Lower leg skin (tissue), 4 donors: ENCODE data around the gene CXCL14. TPM values are rescaled to one million over a fixed set of nuclear protein-coding genes. Genes with fewer than 3 reads are reported as not detected.

Source experiments
- DNase-seq, 2 donors: peaks; one replicate each; pipeline ENCODE4 v3.0.0-alpha.2; 2019; ENCODE audit warnings: low spot score in 2 of 2
- H3K4me3 ChIP-seq: fragments of 200-600 bp; sonication (generic); 2 replicates; pipeline ENCODE4 v1.5.1; 2017; ENCODE audit warnings: mild to moderate bottlenecking, low read depth; ENCODE audit not compliant: poor library complexity, severe bottlenecking
- POLR2A ChIP-seq, 2 donors: fragments of 450-650 bp; IDR thresholded peaks; one replicate each; pipeline ENCODE4 v1.6.1; 2016 to 2017; ENCODE audit warnings: antibody characterized with exemption in 2 of 2, mild to moderate bottlenecking in 1 of 2, moderate library complexity in 1 of 2
- WGBS, 2 donors: methylation state at CpG; one replicate each; pipeline ENCODE4 v1.1.5; 2018; 5-methylcytosine and 5-hydroxymethylcytosine counted together
- intact Hi-C: fragments of 100-400 bp; cut with DNase I; formaldehyde crosslinking; loops from one replicate; pipeline ENCODE4 v1.15.0; 2023; ENCODE audit warnings: low total_unique reads
- total RNA-seq, 4 donors: library from RNA; depleted of rRNA; stranded (reverse); fragments of >200 nt; gene quantifications; one replicate each; pipeline ENCODE4 v1.1.0, GENCODE V29; 2016
- TF ChIP-seq, protein P1 (sequence below), 3 donors: fragments of 450-650 bp; IDR thresholded peaks; one replicate each; pipeline ENCODE4 v1.5.1; 2016; ENCODE audit warnings: antibody characterized with exemption in 3 of 3, mild to moderate bottlenecking in 3 of 3, moderate library complexity in 2 of 3

The CXCL14 gene, protein sequence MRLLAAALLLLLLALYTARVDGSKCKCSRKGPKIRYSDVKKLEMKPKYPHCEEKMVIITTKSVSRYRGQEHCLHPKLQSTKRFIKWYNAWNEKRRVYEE
- 100 to 1,000 TPM; 157 to 344 (median 251) TPM for total RNA-seq

DNA sequence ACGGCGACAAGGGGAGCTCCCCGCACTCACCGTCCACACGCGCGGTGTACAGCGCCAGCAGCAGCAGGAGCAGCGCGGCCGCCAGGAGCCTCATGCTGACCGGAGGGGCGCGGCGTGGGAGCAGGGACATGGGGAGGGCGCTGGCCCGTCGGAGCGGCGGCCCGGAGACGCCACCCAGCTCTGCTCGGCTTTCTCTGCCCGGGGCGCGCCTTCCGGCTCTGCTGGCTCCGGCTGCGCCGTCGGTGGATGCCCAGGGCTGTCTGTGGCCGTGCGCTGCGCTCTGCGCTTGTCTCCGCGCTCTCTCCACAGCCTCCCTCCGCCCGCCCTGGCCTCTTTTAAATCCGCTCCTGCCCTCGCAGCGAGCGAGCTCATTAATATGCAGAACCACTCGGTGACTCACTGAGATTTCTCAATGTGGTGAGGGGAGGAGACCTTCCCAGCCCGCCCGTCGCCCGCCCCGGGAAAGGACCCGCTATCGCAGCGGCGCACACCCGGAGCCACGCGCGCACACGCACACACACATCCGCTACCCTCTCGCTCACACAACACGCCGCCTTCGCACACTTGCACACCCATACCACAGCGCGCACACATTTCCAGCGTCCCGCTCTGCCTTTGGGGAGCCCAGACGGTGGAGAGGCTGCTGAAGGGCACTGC is at the start of gene CXCL14:
Gene CXCL14, minus strand, starts transcription at position 307 of the 657 bp plus-strand sequence. Its CDS starts 213 bp downstream, at position 94.
- 1 to 2% methylated on average over 51 to 62 of the region's 68 CpGs for WGBS, 2 donors
- H3K4me3 ChIP-seq: peak within 1 kb of the TSS; percentile 31
- TF ChIP-seq, protein P1, sequence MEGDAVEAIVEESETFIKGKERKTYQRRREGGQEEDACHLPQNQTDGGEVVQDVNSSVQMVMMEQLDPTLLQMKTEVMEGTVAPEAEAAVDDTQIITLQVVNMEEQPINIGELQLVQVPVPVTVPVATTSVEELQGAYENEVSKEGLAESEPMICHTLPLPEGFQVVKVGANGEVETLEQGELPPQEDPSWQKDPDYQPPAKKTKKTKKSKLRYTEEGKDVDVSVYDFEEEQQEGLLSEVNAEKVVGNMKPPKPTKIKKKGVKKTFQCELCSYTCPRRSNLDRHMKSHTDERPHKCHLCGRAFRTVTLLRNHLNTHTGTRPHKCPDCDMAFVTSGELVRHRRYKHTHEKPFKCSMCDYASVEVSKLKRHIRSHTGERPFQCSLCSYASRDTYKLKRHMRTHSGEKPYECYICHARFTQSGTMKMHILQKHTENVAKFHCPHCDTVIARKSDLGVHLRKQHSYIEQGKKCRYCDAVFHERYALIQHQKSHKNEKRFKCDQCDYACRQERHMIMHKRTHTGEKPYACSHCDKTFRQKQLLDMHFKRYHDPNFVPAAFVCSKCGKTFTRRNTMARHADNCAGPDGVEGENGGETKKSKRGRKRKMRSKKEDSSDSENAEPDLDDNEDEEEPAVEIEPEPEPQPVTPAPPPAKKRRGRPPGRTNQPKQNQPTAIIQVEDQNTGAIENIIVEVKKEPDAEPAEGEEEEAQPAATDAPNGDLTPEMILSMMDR (IDR thresholded peaks at IDR 0.05): no peak
- no peak for TF ChIP-seq POLR2A (IDR thresholded peaks at IDR 0.05)
- peak; percentile 84 to 95 for DNase-seq
- intact Hi-C loops: no loop called here

DNA sequence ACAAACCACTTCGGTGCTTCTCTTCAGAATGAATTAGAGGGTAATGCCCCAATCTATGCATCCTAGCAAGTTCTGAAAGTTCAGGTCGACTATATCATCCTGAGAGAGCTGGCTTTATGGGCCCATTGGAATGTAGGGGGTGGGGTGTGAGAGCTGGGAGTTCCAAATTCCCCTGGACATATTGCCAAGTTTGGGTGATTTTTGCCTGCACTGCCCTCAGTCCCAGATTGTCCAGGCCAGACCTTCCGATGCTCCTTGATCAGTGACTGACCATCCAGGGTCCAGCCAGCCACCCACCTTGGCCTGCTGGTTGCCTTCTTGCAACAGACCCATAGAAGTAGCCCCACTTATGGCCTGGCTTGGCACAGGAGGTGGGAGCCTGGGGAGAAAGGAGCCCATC is 47.8 kb upstream of the CXCL14 start:
- TF ChIP-seq, protein P1 (IDR thresholded peaks at IDR 0.05): no peak
- no peak for TF ChIP-seq POLR2A (IDR thresholded peaks at IDR 0.05)
- intact Hi-C loops: no loop called here
- 43 to 67% methylated on average over 3 of the region's 3 CpGs for WGBS, 2 donors
- no peak overlapping the region for H3K4me3 ChIP-seq
- peak in 1 of 2 donors; percentile 12 for DNase-seq

DNA sequence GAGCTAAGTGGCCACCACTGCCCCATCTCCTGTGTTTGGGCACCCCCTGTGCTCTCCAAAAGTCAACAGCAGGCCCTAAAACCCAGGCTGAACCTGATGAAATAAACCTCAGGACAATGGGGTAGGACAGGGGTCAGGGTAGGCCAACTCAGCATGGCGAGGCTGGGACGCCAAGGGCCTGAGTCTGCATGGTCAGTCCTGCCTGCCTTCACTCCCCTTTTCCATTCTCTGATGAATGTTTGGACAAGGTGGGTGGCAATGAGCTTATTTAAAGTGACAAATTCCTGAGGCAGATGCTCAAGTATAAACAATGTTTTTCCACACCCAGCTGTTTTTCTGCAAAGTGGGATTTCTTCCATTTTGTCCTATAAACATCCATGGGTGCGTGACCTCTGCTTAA is 47.2 kb upstream of the CXCL14 start:
- intact Hi-C loops: no loop called here
- no peak overlapping the region for H3K4me3 ChIP-seq
- WGBS, 2 donors: 60 to 78% methylated on average over 3 of the region's 3 CpGs
- no peak for TF ChIP-seq POLR2A (IDR thresholded peaks at IDR 0.05)
- TF ChIP-seq, protein P1 (IDR thresholded peaks at IDR 0.05): no peak
- DNase-seq: peak in 1 of 2 donors; percentile 15

DNA sequence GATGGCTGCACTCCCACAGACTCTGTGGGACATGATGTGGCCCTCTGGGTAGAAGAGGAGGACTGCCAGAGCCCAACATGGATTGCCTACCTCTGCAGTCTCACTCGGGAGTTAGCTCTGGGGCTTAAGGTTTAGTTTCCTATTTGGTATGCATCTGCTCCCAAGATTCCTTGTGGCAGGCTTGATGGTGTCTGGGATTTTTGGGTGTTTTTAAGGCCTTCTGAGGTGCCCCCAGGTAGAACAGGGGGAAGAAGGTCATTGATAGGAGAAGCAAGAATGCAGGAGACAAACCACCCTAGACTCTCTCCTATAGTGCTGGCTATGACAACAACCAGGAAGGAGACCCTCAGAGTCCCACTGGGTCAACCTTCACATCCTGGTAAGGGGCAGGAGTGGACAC is 46.7 kb upstream of the CXCL14 start:
- peak in 1 of 2 donors; percentile 1 for DNase-seq
- H3K4me3 ChIP-seq: no peak overlapping the region
- intact Hi-C loops: no loop called here
- TF ChIP-seq, protein P1 (IDR thresholded peaks at IDR 0.05): no peak
- TF ChIP-seq POLR2A (IDR thresholded peaks at IDR 0.05): no peak
- 78 to 95% methylated on average over 1 of the region's 1 CpG for WGBS, 2 donors

DNA sequence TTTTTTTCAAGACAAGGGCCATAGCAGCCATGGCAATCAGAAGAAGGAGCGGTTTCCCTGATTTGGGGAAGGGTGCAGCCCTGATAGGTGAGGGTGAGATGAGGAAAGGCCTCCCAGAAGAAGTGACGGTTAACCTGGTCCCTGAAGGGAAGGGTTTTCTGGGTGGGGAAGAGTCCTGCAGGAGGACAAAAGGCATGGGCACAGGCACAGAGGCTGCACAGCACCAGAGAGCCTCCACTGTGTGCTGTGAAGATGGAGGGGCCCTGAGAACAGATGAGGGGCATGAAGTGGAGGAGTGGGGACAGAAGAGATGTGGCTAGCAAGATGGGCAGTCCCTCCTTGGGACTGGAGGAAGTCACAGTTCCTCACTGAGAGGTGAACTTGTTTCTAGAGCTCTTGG is 46.3 kb upstream of the CXCL14 start:
- TF ChIP-seq, protein P1 (IDR thresholded peaks at IDR 0.05): no peak
- TF ChIP-seq POLR2A (IDR thresholded peaks at IDR 0.05): no peak
- H3K4me3 ChIP-seq: no peak overlapping the region
- DNase-seq: peak in 1 of 2 donors; percentile 3
- intact Hi-C loops: no loop called here
- 98 to 100% methylated on average over 2 of the region's 2 CpGs for WGBS, 2 donors
